Measurements from ENCODE around the gene C1RL. TPM values are rescaled to one million over a fixed set of nuclear protein-coding genes. Genes with fewer than 3 reads are reported as not detected.

Gene C1RL
- total RNA-seq, 2 donors from 2014 or later, result 32.5 to 46.4 TPM

- Histone ChIP-seq H3K9me3 (ENCODE audit: control insufficient read depth, low read length) (peaks cover 5% of the 10 kb centered on the region), H3K27me3 (ENCODE audit: control insufficient read depth, insufficient read depth, low read length, poor library complexity, severe bottlenecking) (no peaks in the 10 kb centered on the region), H3K9ac (ENCODE audit: extremely low read depth, low read length, poor library complexity, severe bottlenecking) (no peak overlapping the region), H3K4me3 (ENCODE audit: low read length) (no peak overlapping the region), H3K4me1 (ENCODE audit: control insufficient read depth, insufficient read depth, low read length) (no peaks in the 10 kb centered on the region), H3K27ac (ENCODE audit: low read depth, low read length) (no peak overlapping the region), H3K36me3 (ENCODE audit: control insufficient read depth, insufficient read depth, low read length) (no peaks in the 10 kb centered on the region)
- WGBS, 2 experiments (ENCODE audit: insufficient coverage in 1 of 2, insufficient read length in 1 of 2), result 94% methylated on average over 14 of the region's 14 CpGs
- Mint-ChIP-seq H3K9me3 (peaks cover 5% of the 10 kb centered on the region), H3K27ac (no peak overlapping the region), H3K4me3 (no peak overlapping the region), H3K36me3 (ENCODE audit: low read depth) (peaks cover 5% of the 10 kb centered on the region), H3K4me1 (no peaks in the 10 kb centered on the region), H3K27me3 (ENCODE audit: insufficient read depth) (peaks cover 2% of the 10 kb centered on the region)
- no peak for TF ChIP-seq CTCF (conservative IDR thresholded peaks at IDR 0.05)
- DNase-seq, result no peak
These were observed 28.0 kb downstream of the C1RL start for GRCh38 chr12:7081037-7081436.

- Histone ChIP-seq H3K4me1 (ENCODE audit: control insufficient read depth, insufficient read depth, low read length) (no peaks in the 10 kb centered on the region), H3K9me3 (ENCODE audit: control insufficient read depth, low read length) (peaks cover 4% of the 10 kb centered on the region), H3K36me3 (ENCODE audit: control insufficient read depth, insufficient read depth, low read length) (no peaks in the 10 kb centered on the region), H3K27me3 (ENCODE audit: control insufficient read depth, insufficient read depth, low read length, poor library complexity, severe bottlenecking) (no peaks in the 10 kb centered on the region), H3K4me3 (ENCODE audit: low read length) (no peak overlapping the region), H3K9ac (ENCODE audit: extremely low read depth, low read length, poor library complexity, severe bottlenecking) (no peak overlapping the region), H3K27ac (ENCODE audit: low read depth, low read length) (no peak overlapping the region)
- peaks cover 5% of the 10 kb centered on the region for H3K36me3 Mint-ChIP-seq (ENCODE audit: low read depth)
- no peak overlapping the region for H3K27ac Mint-ChIP-seq
- H3K4me1 Mint-ChIP-seq, result no peaks in the 10 kb centered on the region
- peaks cover 8% of the 10 kb centered on the region for H3K27me3 Mint-ChIP-seq (ENCODE audit: insufficient read depth)
- peaks cover 5% of the 10 kb centered on the region for H3K9me3 Mint-ChIP-seq
- no peak for DNase-seq
- no peak for TF ChIP-seq CTCF (conservative IDR thresholded peaks at IDR 0.05)
- no peak overlapping the region for H3K4me3 Mint-ChIP-seq
These were observed 29.2 kb downstream of the C1RL start for GRCh38 chr12:7079826-7080125.

DNA sequence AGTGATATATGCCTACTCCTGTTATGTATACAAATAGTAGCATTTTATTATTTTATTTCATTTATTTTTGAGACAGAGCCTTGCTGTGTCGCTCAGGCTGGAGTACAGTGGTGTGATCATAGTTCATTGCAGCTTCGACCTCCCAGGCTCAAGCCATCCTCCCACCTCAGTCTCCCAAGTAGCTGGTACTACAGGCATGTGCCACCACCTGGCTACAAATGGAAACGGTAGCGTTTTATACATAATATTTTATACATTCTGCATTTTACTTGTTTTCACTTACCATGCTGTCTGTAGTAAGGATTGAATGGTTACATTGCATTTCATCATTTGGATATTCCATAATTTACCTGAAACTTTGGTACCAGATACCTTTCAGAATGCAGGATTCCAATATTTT is 30.9 kb downstream of the C1RL start:
- peaks cover 5% of the 10 kb centered on the region for H3K4me1 ChIP-seq (ENCODE audit: control insufficient read depth, insufficient read depth, low read length)
- Mint-ChIP-seq H3K4me1 (peaks cover 6% of the 10 kb centered on the region), H3K9me3 (peaks cover 2% of the 10 kb centered on the region), H3K27me3 (ENCODE audit: insufficient read depth) (peaks cover 8% of the 10 kb centered on the region), H3K36me3 (ENCODE audit: low read depth) (peaks cover 2% of the 10 kb centered on the region), H3K4me3 (no peak overlapping the region), H3K27ac (no peak overlapping the region)
- no peaks in the 10 kb centered on the region for H3K9me3 ChIP-seq (ENCODE audit: control insufficient read depth, low read length)
- H3K4me3 ChIP-seq (ENCODE audit: low read length), result no peak overlapping the region
- peak; percentile 53 for TF ChIP-seq CTCF (conservative IDR thresholded peaks at IDR 0.05)
- H3K27me3 ChIP-seq (ENCODE audit: control insufficient read depth, insufficient read depth, low read length, poor library complexity, severe bottlenecking), result no peaks in the 10 kb centered on the region
- DNase-seq, result no peak
- H3K9ac ChIP-seq (ENCODE audit: extremely low read depth, low read length, poor library complexity, severe bottlenecking), result no peak overlapping the region
- H3K36me3 ChIP-seq (ENCODE audit: control insufficient read depth, insufficient read depth, low read length), result no peaks in the 10 kb centered on the region
- 90 to 93% methylated on average over 2 to 4 of the region's 4 CpGs for WGBS, 2 experiments (ENCODE audit: insufficient coverage in 1 of 2, insufficient read length in 1 of 2)
- no peak overlapping the region for H3K27ac ChIP-seq (ENCODE audit: low read depth, low read length)
